ENCODE results near the gene STAC2.

GRCh38 chr17:39218906-39219305, 6.8 kb downstream of the STAC2 start:
- TF ChIP-seq CTCF (conservative IDR thresholded peaks at IDR 0.05) (no peak), EZH2 (IDR thresholded peaks at IDR 0.05; ENCODE audit: low read depth) (no peak)

All from PC-9 (cell line).